Mucosa of gallbladder (tissue), 1 donor: ENCODE measurements around the gene IAH1. TPM values are rescaled to one million over a fixed set of nuclear protein-coding genes. Genes with fewer than 3 reads are reported as not detected.

Experiments
- DNase-seq: peaks from one replicate; pipeline ENCODE4 v3.0.0-alpha.2; 2020; ENCODE audit warnings: low spot score
- total RNA-seq: library from RNA; stranded (reverse); gene quantifications from one replicate; pipeline ENCODE4 v1.2.1, GENCODE V29; 2021
- donor health status: DM: no; HTN: no; CAD: no.

IAH1 gene
- total RNA-seq, 1 donor from 2014 or later, result 50.2 TPM

DNA sequence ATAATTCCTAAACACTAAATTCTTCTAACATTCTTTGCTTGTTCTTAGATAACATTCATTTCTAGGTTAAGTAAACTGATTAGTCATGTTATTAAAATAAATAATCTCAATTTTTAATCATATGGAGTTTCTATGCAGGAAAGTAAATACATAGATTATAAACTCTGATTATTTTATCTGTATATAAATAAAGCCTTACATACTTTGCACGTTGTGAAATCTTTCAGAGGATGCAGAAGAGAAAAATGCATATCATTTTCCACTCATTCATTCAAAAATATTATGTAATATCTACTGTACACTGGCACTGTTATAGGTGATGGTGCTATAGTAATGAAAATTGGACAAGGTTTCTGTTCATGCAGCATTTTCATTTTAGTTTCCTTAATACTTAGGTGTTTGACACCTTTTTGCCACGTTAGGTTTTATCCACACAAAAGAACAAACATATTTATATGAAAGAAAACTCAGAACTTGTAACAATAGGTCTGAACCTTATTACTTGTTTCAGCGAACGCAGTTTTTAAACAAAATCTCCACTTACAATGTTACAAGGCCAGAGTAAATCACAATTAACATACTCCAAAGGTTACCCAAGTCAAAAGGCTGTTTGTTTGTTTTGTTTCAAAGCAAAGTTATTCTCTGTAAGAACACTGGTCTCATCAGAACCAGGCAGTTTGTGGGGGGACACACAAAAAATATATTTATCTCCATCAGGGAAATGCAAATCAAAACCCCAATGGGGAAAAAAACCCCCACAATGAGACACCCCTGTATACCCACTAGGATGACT is 53.8 kb downstream of the IAH1 start:
- DNase-seq, result no peak

DNA sequence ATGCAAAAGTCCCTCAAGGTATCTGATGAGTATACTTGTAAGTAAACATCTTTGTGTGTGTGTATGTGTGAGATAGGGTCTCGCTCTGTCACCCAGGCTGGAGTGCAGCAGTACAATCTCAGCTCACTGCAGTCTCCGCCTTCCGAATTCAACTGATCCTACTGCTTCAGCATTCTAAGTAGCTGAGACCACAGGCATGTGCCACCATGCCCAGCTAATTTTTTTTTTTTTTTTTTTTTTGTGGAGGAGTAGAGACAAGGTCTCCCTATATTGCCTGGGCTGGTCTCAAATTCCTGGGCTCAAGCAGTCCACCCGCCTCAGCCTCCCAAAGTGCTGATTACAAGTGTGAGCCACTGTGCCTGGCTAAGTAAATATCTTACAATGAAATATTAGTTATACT is 58.1 kb downstream of the IAH1 start:
- no peak for DNase-seq

DNA sequence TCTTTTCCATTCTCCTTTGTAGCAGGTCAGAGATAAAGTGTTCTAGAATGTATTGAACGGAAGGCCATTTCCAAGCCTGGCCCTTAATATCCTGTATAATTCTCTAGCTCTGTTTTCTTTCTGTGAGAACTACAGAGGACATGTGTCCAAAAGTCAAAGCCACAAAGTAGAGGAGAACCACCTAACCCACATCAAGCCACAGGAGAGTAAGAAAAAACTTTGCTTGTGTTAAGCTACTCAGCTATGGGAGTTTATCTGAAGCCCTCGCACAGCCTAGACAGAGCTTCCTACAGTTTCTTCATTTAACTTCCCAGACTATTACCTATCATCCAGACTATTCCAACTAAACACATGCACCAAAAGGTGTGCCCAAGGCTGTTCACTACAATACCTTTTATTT is 59.3 kb downstream of the IAH1 start:
- no peak for DNase-seq

DNA sequence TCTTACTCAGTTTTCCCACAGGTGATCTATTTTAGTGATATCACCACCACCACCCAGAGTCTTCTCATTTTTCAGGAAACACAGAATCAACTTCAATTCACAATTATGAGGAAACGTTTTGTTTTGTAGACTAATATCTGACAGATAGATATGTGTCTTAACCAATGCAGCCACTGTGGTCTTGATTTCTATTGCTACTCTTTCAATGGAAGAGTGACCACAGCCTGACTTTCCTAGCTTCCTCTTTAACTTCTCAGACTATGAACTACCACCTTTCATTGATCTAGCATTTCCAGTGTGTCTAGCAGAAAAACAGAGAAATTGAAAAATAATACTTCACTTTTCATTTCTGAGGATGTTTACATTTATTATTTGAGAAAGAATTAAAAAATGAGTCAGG is 60.8 kb downstream of the IAH1 start:
- DNase-seq, result no peak

DNA sequence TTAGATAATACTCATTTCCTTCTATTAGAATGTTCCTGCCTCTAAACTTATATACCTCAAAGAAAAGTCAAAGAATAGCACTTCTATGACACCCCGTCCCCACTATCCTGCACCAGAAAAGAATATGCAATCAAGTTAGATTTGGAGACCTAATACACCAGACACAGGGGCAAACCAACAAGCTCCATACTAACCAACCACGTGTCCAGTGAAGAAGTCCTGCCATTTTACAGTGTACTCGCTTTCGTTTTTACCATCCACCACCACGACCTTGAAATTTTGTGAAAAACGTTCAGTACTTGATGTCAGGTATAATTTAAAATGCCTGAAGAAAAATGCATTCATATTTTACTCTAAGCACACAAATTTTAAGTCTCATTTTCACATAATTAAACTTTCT is 62.2 kb downstream of the IAH1 start:
- no peak for DNase-seq

DNA sequence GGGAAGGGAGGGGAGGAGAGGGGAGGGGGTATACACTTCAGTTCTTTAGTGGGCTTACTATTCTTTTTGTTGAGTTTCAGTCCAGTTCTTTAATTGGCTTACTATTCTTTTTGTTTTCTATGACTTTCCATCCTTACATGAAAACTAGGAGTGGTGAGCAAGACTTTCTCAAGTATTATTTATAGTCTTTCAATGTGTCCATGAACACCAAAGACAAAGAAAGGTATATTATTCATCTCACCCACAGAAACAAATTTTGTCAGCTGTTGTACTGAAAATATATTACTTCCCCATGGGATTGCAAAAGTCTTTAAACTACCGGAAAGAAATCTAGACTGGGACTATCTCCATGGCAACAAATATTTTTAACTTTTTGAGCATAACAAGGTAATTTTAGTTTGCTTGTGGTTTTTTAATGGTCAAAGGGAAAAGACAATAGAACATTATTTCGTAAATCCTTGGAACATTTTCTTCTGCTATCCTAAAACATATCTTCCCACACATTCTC is 63.7 kb downstream of the IAH1 start:
- DNase-seq, result no peak

Other genes starting within 250 kb of the IAH1 start
- 75.2 TPM for gene ITGB1BP1, start 51.0 kb upstream of the IAH1 start, total RNA-seq
- gene CPSF3, start 50.9 kb upstream of the IAH1 start, total RNA-seq, result 24.3 TPM
- 22.3 TPM for gene ADAM17, start 81.3 kb downstream of the IAH1 start, total RNA-seq
- gene YWHAQ, start 156.4 kb downstream of the IAH1 start, total RNA-seq, result 250 TPM